ENCODE measurements around the gene NR1H3. TPM values are rescaled to one million over a fixed set of nuclear protein-coding genes. Genes with fewer than 3 reads are reported as not detected.
A peak's percentile ranks its signal among the peaks of the same experiment; 100 is the strongest.

NR1H3 gene
- total and polyA plus RNA-seq, 8 donors, result 20.0 to 100 (median 41.9) TPM

DNA sequence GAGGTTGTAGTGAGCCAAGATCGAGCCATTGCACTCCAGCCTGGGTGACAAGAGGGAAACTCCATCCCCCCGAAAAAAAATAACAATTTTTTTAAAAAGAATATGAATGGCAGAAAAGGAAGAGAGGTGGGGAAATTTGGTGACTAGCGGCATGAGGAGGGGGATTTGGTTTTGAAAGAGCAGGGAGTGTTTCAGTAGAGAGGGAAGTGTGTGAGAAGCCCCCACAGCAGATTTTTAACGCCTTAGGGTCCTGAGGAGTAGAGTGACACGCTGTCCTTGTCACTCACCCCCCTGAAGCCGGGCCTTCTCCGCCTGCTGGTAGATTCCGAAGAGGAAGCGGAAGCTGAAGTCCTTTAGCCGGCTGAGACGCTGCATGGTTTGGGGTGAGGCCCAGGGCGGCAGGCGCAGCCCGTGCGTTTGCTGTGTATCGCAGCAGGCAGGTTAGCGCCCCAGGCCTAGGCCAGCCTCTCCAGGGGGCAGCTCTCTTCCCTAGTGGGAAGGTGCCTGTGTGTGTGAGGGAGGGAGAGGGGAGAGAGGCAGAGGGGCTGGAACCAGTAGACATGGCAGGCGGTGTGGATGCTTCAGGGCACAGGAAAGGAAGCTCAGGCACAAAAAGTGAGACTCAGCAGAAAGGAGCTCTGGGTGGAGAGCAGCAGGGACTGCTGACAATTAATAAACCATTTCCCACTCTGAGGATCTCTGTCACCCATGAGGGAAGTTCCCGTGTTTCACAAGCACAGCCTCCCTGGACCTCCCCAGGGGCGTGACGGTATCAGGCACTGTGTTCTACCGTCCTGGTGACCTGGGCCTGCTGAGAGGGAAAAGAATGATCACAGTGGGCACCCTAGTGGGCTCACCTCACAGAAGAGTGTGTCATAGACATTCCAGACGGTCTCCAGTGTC is 13.1 kb upstream of the NR1H3 start:
- 81 to 94% (median 93%) methylated on average over 15 to 23 of the region's 23 CpGs for WGBS, 5 donors
- H3K27me3 ChIP-seq, result no peaks in the 10 kb centered on the region
- H3K4me1 ChIP-seq, result peaks cover 18 to 28% (median 24%) of the 10 kb centered on the region in 4 donors
- DNase-seq, result no peak
- H3K4me3 ChIP-seq, result no peak overlapping the region
- H3K36me3 ChIP-seq, result peaks cover 44 to 77% (median 72%) of the 10 kb centered on the region in 4 donors
- H3K9me3 ChIP-seq, result no peaks in the 10 kb centered on the region
- TF ChIP-seq EP300 (IDR thresholded peaks at IDR 0.05) (no peak), POLR2AphosphoS5 (IDR thresholded peaks at IDR 0.05) (no peak)
- intact Hi-C loops (cut with DNase I; ENCODE audit: low total_unique reads), result no loop called here
- H3K27ac ChIP-seq, result peak overlapping the region in 1 of 5 donors; percentile 14

DNA sequence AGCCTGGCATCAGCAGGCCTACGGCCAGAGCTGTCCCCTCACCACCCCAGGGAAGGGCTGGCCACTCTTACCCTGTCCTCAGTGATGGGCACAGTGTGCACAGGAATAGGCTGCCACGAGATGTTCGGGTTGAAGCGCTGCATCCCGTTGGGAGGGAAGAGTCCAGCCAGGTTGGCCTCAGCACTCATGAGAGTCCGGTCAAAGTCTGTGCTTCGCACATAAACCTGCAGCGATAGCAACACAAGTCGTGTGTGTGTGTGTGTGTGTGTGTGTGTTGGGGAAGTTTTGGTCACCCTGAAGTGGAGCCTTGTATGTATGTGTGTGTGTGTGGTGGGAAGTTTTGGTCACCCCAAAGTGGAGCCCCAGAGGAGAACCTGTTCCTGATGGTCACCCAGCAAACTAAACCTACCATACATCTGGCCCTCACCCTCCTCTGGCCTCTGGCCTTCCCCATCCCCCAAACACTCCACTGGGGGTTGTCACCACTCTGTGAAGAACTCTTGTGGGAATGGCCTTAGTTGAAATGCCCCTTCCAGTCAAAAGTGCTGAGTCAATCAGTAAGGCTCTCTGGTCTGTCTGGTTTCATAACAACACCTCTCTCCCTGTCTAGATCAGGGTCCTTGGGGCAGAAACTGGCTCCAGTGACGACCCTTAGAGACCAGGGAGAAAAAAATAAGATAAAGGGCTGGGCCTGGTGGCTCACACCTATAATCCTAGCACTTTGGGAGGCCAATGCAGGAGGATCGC is 12.0 kb upstream of the NR1H3 start:
- peaks cover 22 to 32% (median 28%) of the 10 kb centered on the region in 4 donors for H3K4me1 ChIP-seq
- 81 to 94% (median 87%) methylated on average over 7 to 11 of the region's 11 CpGs for WGBS, 5 donors
- no peak for DNase-seq
- H3K27me3 ChIP-seq, result no peaks in the 10 kb centered on the region
- H3K4me3 ChIP-seq, result no peak overlapping the region
- H3K36me3 ChIP-seq, result peaks cover 35 to 66% (median 61%) of the 10 kb centered on the region in 4 donors
- H3K9me3 ChIP-seq, result no peaks in the 10 kb centered on the region
- intact Hi-C loops (cut with DNase I; ENCODE audit: low total_unique reads), result no loop called here
- TF ChIP-seq, protein P1, sequence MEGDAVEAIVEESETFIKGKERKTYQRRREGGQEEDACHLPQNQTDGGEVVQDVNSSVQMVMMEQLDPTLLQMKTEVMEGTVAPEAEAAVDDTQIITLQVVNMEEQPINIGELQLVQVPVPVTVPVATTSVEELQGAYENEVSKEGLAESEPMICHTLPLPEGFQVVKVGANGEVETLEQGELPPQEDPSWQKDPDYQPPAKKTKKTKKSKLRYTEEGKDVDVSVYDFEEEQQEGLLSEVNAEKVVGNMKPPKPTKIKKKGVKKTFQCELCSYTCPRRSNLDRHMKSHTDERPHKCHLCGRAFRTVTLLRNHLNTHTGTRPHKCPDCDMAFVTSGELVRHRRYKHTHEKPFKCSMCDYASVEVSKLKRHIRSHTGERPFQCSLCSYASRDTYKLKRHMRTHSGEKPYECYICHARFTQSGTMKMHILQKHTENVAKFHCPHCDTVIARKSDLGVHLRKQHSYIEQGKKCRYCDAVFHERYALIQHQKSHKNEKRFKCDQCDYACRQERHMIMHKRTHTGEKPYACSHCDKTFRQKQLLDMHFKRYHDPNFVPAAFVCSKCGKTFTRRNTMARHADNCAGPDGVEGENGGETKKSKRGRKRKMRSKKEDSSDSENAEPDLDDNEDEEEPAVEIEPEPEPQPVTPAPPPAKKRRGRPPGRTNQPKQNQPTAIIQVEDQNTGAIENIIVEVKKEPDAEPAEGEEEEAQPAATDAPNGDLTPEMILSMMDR (IDR thresholded peaks at IDR 0.05), result no peak
- no peak for TF ChIP-seq POLR2AphosphoS5 (IDR thresholded peaks at IDR 0.05)
- H3K27ac ChIP-seq, result no peak overlapping the region

DNA sequence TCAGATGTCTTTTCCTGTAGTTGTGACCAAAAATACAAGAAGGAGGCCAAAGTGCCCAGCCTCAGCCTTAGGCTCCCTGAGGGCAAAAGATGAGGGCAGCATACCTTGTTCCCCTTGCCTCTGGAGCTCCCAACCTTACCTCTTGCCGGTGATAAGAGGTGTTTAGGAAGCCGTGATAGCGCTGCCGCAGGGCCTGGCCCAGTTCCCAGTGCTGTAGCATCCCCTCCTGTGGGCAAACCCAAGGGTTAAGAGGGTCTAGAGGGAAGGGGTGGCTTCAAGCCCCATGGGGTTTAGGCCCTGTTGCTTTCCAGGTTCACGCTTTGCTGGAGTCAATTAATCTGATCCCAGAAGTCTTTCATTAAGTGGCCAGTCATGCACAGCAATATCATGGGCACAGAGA is 10.3 kb upstream of the NR1H3 start:
- WGBS, 5 donors, result 50 to 82% (median 69%) methylated on average over 5 of the region's 5 CpGs
- H3K27me3 ChIP-seq, result no peaks in the 10 kb centered on the region
- DNase-seq, result no peak
- H3K4me3 ChIP-seq, result peak overlapping the region in 3 of 4 donors; percentile 56 to 94 (median 63)
- H3K4me1 ChIP-seq, result peaks cover 22 to 32% (median 28%) of the 10 kb centered on the region in 4 donors
- H3K9me3 ChIP-seq, result no peaks in the 10 kb centered on the region
- peak overlapping the region in 1 of 5 donors; percentile 85 for H3K27ac ChIP-seq
- intact Hi-C loops (cut with DNase I; ENCODE audit: low total_unique reads), result no loop called here
- TF ChIP-seq POLR2A (IDR thresholded peaks at IDR 0.05) (no peak), EP300 (IDR thresholded peaks at IDR 0.05) (no peak), POLR2AphosphoS5 (IDR thresholded peaks at IDR 0.05) (no peak)
- TF ChIP-seq, protein P1 (IDR thresholded peaks at IDR 0.05), result no peak
- peaks cover 26 to 49% (median 44%) of the 10 kb centered on the region in 4 donors for H3K36me3 ChIP-seq

DNA sequence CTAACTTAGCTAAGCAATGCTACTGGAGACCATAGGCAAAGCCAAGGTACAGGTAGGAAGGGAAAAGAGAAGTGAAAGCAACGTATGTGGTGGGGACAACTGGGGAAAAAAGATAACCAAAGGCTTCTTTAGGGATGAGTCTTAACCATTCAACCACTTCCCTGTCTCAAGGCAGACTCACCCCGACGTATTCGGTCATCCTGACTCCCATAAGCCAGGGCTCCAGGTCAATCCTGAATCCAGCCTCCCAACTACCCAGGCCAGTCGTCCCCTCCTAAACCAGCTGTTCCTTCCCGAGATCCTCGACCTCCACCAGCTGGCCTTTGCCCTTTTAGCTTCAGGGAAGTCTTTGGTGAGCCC is 9.5 kb upstream of the NR1H3 start:
- DNase-seq, result no peak
- 0 to 1% (median 1%) methylated on average over 7 of the region's 7 CpGs for WGBS, 5 donors
- peaks cover 22 to 32% (median 29%) of the 10 kb centered on the region in 4 donors for H3K4me1 ChIP-seq
- intact Hi-C loops (cut with DNase I; ENCODE audit: low total_unique reads), result no loop called here
- peak overlapping the region; percentile 80 to 91 (median 85) for H3K27ac ChIP-seq
- H3K9me3 ChIP-seq, result no peaks in the 10 kb centered on the region
- H3K4me3 ChIP-seq, result peak overlapping the region; percentile 56 to 94 (median 67)
- peaks cover 18 to 41% (median 36%) of the 10 kb centered on the region in 4 donors for H3K36me3 ChIP-seq
- TF ChIP-seq POLR2AphosphoS5 (IDR thresholded peaks at IDR 0.05), result no peak
- TF ChIP-seq POLR2A (IDR thresholded peaks at IDR 0.05), result no peak
- no peak for TF ChIP-seq EP300 (IDR thresholded peaks at IDR 0.05)
- TF ChIP-seq, protein P1 (IDR thresholded peaks at IDR 0.05), result no peak
- no peaks in the 10 kb centered on the region for H3K27me3 ChIP-seq
